Mammary epithelial cell (primary cell): ENCODE measurements around the gene FMO3.

Source experiments
- CTCF ChIP-seq, 2 donors: IDR thresholded peaks in 1 of 2; conservative IDR thresholded peaks in 1 of 2; 2 replicates each; pipeline ENCODE4 v1.5.1; 2011 to 2012; ENCODE audit warnings: inconsistent platforms in 2 of 2, low read length in 2 of 2, mild to moderate bottlenecking in 2 of 2, control low read depth in 1 of 2, low read depth in 1 of 2; ENCODE audit not compliant: insufficient read depth in 1 of 2; ENCODE audit errors: extremely low read depth in 1 of 2
- EZH2 ChIP-seq: IDR thresholded peaks from 2 replicates; pipeline ENCODE4 v1.6.1; 2012; ENCODE audit warnings: low read length, inconsistent platforms, borderline replicate concordance

DNA sequence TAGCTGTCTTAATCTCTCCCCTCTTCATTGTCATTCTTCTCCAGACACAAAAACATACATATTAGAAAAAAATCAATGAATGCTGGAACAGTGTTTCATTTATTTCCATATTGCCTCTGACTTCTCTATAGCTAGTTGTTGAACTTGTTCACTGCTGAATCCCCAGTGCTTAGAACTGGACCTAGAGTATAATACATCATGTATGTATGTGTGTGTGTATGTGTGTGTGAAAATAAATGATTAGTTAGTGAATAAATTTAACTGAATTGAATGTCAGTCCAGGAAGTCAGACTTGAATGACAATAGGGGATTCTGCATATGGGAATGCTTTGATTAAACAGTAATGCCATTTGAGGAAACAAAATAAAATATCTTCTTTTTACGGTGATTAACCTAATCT lies 36.4 kb downstream of the FMO3 start:
- no peak for TF ChIP-seq CTCF (conservative IDR thresholded peaks at IDR 0.05 in 1 of 2, IDR thresholded peaks at IDR 0.05 in 1 of 2; ENCODE audit: extremely low read depth in 1 of 2, insufficient read depth in 1 of 2, low read depth in 1 of 2, low read length in 2 of 2)
- no peak for TF ChIP-seq EZH2
